Measurements from ENCODE around the gene CCR5. TPM values are rescaled to one million over a fixed set of nuclear protein-coding genes. Genes with fewer than 3 reads are reported as not detected.

CCR5 gene
- total and polyA plus RNA-seq, 2 of the 13 experiments (the other 11 are each of a cell fraction or from before 2014, with no cell fraction given): not detected

GRCh38 chr3:46361408-46362283, 9.1 kb upstream of the CCR5 start:
- ChIA-PET POLR2A (no interaction called here), CTCF (ENCODE audit: low intra/inter-chr PET ratio, low total read pairs) (no interaction called here)
- FAIRE-seq: no peak
- H3K9me3 ChIP-seq (ENCODE audit: low read length): no peaks in the 10 kb centered on the region
- no TSS peak for BruUV-seq (replicated peaks)
- in situ Hi-C loops (cut with HindIII; ENCODE audit: extremely low pct_ligation_motif_present, low pct_unique_long_range_greater_than_20kb): no loop called here
- H2AFZ ChIP-seq (ENCODE audit: low read length): no peak overlapping the region
- H3K36me3 ChIP-seq (replicated peaks in 1 of 2; ENCODE audit: control insufficient read depth in 1 of 2, insufficient read depth in 2 of 2, low read length in 2 of 2): no peaks in the 10 kb centered on the region
- WGBS (ENCODE audit: low lambda C conversion rate): 21% methylated on average over 8 of the region's 8 CpGs
- H3K4me3 ChIP-seq (replicated peaks in 1 of 3; ENCODE audit: insufficient read depth in 1 of 3, low read depth in 2 of 3, low read length in 3 of 3): no peak overlapping the region
- no peak for ATAC-seq
- peaks cover 0 to 3% of the 10 kb centered on the region in 2 experiments; a peak in 2 of 5 replicates for H3K27me3 ChIP-seq (ENCODE audit: control insufficient read depth in 1 of 2, insufficient read depth in 2 of 2, low read length in 2 of 2)
- no peak for DNase-seq (ENCODE audit: low spot score)
- no peak for TF ChIP-seq WIZ (CRISPR knock-in tag; IDR thresholded peaks at IDR 0.05)
- TF ChIP-seq CEBPB (IDR thresholded peaks at IDR 0.05; ENCODE audit: borderline replicate concordance, low read depth, low read length): peak; percentile 35; the same call in 1 of the 2 replicates
- no peaks in the 10 kb centered on the region for H4K20me1 ChIP-seq (ENCODE audit: insufficient read depth, low read length)
- no peaks in the 10 kb centered on the region for H3K79me2 ChIP-seq (ENCODE audit: insufficient read depth, low read length)
- no peaks in the 10 kb centered on the region for H3K4me1 ChIP-seq (ENCODE audit: insufficient read depth, low read length)
- H3K9ac ChIP-seq (ENCODE audit: insufficient read depth, low read depth, low read length): no peak overlapping the region
- H3K4me2 ChIP-seq (ENCODE audit: low read depth, low read length): no peak overlapping the region
- intact Hi-C loops (cut with micrococcal nuclease; ENCODE audit: unreplicated experiment): no loop called here
- no peak overlapping the region for H3K27ac ChIP-seq (ENCODE audit: extremely low read length, insufficient read depth, low read length)

- no peaks in the 10 kb centered on the region for H3K79me2 ChIP-seq (ENCODE audit: insufficient read depth, low read length)
- no peak overlapping the region for H3K4me2 ChIP-seq (ENCODE audit: low read depth, low read length)
- POLR2A ChIA-PET: no interaction called here
- H3K27ac ChIP-seq (ENCODE audit: extremely low read length, insufficient read depth, low read length): no peak overlapping the region
- WGBS (ENCODE audit: low lambda C conversion rate): 15% methylated on average over 4 of the region's 4 CpGs
- no peak overlapping the region for H3K9ac ChIP-seq (ENCODE audit: insufficient read depth, low read depth, low read length)
- H3K4me1 ChIP-seq (ENCODE audit: insufficient read depth, low read length): peaks cover 13% of the 10 kb centered on the region
- in situ Hi-C loops (cut with HindIII; ENCODE audit: extremely low pct_ligation_motif_present, low pct_unique_long_range_greater_than_20kb) (no loop called here), intact Hi-C loops (cut with micrococcal nuclease; ENCODE audit: unreplicated experiment) (no loop called here)
- CTCF ChIA-PET (ENCODE audit: low intra/inter-chr PET ratio, low total read pairs): no interaction called here
- H3K4me3 ChIP-seq (replicated peaks in 1 of 3; ENCODE audit: insufficient read depth in 1 of 3, low read depth in 2 of 3, low read length in 3 of 3): no peak overlapping the region
- no peak overlapping the region for H2AFZ ChIP-seq (ENCODE audit: low read length)
- H3K9me3 ChIP-seq (ENCODE audit: low read length): no peaks in the 10 kb centered on the region
- no peaks in the 10 kb centered on the region for H3K36me3 ChIP-seq (replicated peaks in 1 of 2; ENCODE audit: control insufficient read depth in 1 of 2, insufficient read depth in 2 of 2, low read length in 2 of 2)
- no peak for TF ChIP-seq SATB2 (CRISPR knock-in tag; IDR thresholded peaks at IDR 0.05)
- TF ChIP-seq REXO4 (CRISPR knock-in tag; IDR thresholded peaks at IDR 0.05; ENCODE audit: borderline replicate concordance): no peak
- peak; percentile 32 to 41; a peak in 1 of 4 replicates for TF ChIP-seq MAFK (conservative IDR thresholded peaks at IDR 0.05 in 1 of 2, IDR thresholded peaks at IDR 0.05 in 1 of 2; ENCODE audit: low read length in 2 of 2)
- no peak for TF ChIP-seq CSRNP2 (CRISPR knock-in tag; conservative IDR thresholded peaks at IDR 0.05; ENCODE audit: low read depth)
- BruUV-seq (replicated peaks): no TSS peak
- peaks cover 0 to 4% of the 10 kb centered on the region in 2 experiments; a peak in 1 of 5 replicates for H3K27me3 ChIP-seq (ENCODE audit: control insufficient read depth in 1 of 2, insufficient read depth in 2 of 2, low read length in 2 of 2)
- ATAC-seq (no peak), DNase-seq (ENCODE audit: low spot score) (no peak), FAIRE-seq (no peak)
- H4K20me1 ChIP-seq (ENCODE audit: insufficient read depth, low read length): no peaks in the 10 kb centered on the region
Measured at GRCh38 chr3:46365041-46365440, 5.7 kb upstream of the CCR5 start.
